HG03108 (cell line): ENCODE measurements around the gene NT5C2.
"Not testable (repeated sequence)": the region's sequence is repeated elsewhere in the genome, so short reads cannot be mapped to it uniquely, and the experiment has no call there.

Experiments used
- ATAC-seq: cut with Tn5 transposase; IDR thresholded peaks from one replicate; pipeline ENCODE4 v1.9.1; 2021; ENCODE audit warnings: moderate library complexity; ENCODE audit not compliant: unreplicated experiment

Gene NT5C2

DNA sequence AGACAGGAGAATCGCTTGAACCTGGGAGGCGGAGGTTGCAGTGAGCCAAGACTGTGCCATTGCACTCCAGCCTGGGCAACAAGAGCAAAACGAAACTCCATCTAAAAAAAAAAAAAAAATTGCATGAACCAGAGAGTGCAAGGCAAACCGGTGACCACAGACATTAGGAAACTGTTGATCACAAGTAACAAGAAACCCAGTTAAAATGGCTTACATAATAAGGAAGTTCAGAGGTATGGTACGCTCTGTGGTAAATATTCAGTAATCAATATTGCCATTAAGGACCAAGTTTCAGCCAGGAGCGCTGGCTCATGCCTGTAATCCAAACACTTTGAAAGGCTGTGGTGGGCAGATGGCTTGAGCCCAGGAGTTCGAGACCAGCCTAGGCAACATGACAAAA is 9.2 kb upstream of the NT5C2 start:
- ATAC-seq = no peak

DNA sequence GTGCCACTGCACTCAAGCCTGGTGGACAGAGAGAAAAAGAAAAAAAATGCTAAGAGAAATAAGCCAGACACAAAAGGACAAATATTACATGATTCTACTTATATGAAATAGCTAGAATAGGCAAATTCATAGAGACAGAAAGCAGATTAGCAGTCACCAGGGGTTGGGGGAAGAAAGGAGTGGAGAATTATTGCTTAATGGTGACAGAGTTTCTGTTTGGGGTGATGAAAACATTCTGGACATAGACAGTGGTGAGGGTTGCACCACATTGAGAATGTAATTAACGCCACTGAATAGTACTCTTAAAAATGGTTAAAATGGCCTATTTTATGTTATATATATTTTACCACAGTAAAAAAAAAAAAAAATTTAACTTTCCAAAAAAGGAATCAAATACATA is 6.4 kb upstream of the NT5C2 start:
- ATAC-seq = no peak

DNA sequence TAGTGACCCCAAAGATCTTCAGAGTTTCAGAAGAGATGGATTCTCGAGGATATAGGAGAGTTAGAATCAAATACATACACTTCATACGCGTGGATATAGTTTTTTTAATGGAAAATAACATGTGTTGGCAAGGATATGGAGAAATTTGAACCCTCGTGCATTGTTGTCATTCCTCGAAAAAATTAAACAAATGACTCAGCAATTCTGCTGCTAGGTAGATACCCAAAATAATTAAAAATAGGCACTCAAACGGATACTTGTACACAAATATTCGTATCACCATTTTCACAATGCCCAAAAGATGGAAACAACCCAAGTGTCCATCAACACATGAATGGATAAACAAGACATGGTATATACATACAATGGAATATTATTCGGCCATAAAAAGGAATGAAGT is 5.6 kb upstream of the NT5C2 start:
- ATAC-seq = no peak

DNA sequence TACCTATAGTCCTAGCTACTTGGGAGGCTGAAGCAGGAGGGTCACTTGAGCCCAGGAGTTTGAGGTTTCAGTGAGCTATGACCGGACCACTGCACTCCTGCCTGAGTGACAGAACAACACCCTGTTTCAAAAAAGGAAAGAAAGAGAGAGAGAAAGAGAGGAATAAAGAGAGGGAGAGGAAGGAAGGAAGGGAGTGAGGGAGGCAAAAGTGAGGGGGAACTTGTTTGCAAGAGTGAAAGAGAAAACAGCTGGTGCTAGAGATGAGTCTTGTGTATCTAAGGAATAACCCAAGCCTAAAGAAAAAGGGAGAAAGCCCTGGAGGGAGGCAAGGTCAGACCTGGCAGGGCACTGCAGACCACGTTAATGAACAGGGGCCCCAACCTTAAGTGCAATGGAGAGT is 4.8 kb upstream of the NT5C2 start:
- no peak for ATAC-seq

DNA sequence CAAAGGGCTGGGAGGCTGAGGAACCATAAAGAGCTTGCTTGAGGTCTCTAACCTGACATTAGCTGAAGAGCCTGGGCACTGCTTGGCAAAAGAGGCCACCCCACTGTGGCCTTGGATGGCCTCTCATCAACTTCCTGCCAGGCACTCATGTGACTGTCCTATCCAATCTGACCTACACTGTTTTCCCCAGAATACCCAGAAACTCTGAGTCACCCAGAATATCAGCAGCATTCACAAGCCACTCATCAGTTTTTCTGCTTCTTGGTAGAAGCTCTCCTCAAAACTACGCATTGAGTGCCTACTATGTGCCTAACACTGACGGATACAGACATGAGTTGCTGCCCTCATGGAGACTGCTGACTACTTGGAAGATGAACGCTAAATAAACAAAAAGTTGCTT is 4.1 kb upstream of the NT5C2 start:
- no peak for ATAC-seq

DNA sequence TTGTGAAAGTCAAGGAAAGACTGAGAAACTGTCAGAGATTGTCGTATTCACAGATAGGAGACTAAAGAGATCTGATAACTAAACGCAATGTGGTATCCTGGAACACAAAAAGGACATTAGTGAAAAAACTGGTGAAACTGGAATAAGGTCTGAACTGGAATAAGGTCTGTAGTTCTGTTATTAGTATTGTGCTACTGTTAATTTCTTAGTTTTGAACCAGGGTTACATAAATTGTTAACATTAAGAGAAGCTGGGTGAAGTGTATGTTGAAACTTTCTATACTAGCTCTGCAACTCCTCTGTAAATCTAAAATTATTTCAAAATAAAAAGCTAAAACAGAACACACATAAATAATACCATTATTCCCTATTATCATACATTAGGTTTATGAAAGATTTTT is 3.4 kb upstream of the NT5C2 start:
- no peak for ATAC-seq

DNA sequence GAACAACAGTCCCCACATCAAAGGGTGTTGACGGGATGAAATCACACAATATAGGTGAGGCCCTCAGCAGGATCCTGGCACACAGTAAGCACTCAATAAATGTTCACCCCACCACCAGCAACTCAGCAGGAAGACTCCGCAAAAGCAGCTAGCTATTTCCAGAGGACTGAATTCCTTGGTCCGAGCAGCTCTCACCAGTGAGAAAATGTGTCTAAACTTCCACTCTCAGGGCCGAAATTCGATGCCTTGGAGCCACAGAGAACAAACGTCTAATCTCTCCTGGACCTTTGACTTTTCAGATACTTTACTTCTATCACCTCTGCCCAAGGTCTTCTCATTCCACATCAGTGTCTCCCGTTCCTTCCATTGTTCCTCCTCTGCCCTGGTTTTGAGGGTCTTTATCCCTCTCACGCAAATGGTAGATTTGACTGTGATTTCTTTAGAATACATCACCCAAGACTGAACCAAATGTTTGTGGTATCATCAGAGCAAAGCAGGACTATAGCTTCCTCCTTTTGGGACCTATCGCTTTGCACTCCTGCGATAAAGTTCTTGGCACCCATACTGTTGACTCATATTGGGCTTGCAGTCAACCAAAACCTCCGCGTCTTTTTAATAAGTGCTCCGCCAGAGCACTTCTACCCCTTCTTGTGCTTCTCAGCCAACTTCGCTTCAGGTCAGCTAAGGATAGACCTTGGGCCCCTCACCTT is 903 bp upstream of the NT5C2 start:
- no peak for ATAC-seq

DNA sequence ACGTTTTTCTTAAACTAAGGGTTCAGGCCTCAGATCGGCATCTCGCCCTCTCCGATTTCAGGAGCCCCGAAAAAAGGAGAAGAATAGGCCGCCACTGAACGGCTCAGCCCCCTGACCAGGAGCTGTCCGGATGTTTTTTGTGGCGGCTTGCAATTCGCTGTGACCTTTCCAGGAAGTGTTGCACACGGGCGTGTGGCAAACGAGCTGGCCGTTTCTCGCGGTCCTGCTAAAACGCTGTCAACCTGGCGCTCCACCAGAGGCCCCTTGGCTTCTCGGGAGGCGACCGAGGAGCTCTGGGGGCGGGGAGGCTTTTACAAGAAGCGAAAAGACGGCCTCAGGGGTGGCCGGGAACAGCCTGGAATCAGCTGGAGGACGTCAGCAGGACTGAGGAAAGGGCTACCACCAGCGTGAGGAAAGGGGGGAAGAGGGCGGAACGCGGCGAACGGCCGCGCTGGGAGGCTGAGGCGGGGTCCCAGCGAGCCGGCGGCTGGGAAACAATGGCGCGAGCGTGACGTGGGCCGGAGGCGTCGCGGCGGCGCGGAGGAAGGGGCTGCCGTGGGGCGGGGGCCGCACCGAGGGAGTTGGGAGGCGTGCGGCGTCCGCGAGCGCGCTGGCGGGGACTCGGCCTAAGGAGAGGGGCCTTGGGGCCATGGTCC is 493 bp downstream of the NT5C2 start:
- ATAC-seq = peak; percentile 39

DNA sequence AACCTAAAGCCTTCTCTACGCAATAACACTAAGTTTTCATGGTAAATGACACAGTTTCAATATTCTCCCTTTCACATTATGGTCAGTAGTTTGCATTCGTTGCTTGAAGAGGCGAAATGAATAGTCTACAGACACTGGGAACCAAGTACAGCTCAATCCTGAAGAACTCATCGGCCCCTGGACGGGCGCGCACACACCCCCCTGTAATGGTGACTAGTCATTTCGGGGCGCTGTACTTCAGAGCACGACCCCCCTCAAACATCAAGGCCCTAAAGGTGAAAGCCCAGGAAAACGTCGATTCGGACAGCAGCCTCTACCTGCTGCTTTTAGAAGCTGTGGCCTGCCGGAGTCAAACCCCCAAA is 1.0 kb downstream of the NT5C2 start:
- no peak for ATAC-seq

DNA sequence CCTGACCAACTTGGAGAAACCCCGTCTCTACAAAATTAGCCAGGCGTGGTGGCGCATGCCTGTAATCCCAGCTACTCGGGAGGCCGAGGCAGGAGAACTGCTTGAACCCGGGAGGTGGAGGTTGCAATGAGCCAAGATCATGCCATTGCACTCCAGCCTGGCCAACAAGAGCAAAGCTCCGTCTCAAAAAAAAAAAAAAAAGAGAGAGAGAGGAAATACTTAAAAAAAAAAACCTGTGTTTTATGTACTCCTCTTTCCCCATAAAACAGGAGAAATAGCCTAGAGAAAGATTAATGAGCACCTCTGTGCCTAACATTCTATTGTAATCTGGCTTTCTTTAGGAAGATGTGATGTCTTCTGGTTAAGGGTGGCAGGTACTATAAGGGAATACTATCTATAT is 1.9 kb downstream of the NT5C2 start:
- not testable (repeated sequence) for ATAC-seq

DNA sequence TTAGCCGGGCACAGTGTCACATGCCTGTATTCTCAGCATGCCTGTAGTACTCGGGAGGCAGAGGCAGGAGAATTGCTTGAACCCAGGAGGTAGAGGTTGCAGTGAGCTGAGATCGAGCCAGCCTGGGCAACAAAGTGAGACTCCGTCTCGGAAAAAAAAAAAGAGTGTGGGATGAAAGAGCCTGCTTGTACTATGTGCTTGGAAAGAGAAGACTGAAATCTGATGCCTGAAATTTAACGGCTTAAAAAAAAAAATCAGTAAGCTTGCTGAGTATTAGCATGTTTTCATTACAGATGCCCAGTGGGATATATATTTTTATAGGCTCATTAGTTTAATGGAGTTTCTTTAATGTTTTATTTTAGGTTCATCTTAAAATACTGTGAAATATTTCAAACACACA is 4.2 kb downstream of the NT5C2 start:
- no peak for ATAC-seq

DNA sequence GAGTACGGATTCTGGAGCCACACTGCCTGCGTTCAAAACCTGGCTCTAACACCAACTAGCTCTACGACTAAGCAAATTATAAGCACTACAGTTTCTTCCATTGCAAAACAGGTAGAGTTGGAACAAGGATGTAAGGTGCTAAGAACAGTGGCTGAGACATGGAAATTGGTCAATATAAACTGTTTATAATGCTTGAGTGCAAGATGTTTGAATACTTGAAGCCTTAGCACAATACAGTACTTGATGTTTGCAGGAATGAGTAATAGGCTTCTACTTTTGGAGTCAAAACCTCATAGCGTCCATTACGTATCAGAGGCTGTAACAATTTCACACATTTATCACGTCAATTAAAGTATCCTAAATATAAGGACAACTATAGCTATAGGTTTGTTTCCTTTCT is 6.9 kb downstream of the NT5C2 start:
- no peak for ATAC-seq

DNA sequence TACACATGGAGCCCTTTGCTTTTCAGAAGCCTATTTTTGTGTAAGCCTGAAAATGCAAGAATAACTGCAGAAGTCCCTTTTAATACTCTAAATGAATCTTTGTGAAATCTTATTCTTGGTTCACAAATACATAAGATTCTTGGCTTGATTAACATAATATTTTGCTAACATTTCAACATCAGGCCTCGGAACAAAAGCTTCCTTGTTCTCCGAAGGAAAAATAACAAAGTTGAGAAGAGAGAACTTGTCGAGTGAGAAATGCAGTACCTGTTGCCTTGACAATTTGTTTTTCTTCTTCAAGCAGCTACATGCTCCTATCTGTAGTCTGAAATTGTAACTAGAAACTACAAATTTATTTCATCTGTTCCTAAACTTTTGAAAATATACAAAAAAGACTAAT is 8.5 kb downstream of the NT5C2 start:
- no peak for ATAC-seq

DNA sequence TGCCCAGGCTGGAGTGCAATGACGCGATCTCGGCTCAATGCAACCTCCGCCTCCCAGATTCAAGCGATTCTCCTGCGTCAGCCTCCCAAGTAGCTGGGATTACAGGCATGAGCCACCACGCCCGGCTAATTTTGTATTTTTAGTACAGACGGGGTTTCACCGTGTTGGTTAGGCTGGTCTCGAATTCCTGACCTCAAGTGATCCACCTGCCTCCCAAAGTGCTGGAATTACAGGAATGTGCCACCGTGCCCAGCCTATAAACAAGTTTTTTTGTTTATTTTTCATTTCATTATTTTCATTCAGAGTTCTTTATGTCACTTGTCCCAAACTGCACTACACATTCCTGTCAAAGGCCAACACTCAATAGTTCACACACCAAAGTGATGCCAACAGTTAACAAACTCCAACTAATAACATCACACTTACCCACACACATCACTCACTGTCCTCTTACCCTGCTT is 9.1 kb downstream of the NT5C2 start:
- not testable (repeated sequence) for ATAC-seq

DNA sequence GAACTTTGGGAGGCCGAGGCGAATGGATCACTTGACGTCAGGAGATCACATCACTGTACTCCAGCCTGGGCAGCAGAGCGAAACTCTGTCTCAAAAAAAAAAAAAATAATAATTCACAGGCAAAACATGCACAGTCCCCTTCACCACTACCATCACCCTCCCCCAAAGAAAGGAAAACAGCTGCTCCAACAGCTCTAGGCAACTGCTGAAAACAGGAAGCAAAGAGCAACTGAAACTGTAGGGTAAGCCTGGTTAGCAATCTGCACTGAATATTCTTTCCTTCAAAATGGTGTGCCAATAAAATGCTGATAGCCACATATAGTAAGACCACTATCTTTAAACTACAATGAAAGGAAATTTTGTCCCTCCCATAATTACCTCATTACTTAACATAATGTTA is 11.8 kb downstream of the NT5C2 start:
- ATAC-seq = peak; percentile 68

DNA sequence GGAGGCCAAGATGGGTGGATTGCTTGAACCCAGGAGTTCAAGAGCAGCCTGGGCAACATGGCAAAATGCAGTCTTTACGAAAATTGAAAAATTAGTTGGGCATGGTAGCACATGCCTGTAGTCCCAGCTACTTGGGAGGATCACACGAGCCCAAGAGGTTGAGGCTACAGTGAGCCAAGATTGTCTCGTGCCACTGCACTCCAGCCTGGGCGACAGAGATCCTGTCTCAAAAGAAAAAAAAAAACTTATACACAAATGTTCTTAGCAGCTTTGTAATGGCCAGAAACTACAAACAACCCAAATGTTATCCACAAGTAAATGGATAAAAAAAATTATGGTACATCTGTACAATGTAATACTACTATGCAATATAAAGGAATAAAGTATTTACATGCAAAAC is 12.6 kb downstream of the NT5C2 start:
- no peak for ATAC-seq

DNA sequence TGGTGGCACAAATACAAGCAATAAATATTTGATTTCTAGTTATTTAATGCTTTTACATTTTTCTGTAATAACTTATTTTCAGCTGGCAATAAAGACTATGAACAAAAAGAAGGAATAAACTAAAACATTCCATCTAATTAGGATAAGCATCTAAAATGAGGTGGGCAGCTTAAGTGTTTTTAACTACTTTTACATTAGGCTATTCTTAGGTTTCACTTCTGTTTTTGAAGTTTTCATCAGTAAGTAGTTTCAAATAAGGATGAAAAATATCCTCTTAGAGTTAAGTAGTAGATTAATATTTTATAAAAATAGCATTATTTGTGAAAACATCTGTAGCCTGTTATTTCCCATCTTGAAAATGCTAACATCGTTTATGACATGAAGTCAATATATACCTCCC is 15.9 kb downstream of the NT5C2 start:
- ATAC-seq = no peak

DNA sequence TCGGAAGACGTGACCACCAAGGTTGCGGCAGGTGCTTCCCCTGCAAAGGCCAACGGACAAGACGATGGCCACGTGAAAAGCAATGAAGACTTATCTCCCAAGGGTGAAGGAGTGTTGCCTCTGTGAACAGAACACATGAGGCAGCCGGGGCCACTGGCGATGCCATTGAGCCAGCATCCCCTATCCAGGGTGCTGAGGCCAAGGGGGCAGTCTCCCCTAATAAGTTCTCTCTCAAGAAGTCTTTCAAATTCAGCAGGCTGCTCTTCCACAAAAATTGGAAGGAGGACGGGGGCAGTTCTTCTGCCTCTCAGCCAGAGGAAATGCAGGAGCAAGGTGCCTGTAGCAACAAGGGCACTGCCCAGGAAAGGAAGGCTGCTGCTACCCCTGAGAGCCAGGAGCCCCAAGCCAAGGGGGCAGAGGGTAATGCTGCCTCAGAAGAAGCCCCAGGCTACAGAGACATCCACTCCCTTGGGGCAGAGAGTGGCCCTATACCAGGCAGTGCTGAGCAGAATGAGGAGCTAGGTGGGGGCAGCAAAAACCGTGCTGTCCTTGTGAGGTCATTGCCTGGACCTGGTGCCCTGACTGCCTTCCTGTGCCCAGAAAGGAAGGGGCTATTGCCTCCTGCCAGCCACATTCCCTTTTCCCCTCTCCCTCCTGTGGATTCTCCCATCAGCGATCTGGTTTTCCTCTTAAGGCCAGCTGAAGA is 17.3 kb downstream of the NT5C2 start:
- no peak for ATAC-seq

DNA sequence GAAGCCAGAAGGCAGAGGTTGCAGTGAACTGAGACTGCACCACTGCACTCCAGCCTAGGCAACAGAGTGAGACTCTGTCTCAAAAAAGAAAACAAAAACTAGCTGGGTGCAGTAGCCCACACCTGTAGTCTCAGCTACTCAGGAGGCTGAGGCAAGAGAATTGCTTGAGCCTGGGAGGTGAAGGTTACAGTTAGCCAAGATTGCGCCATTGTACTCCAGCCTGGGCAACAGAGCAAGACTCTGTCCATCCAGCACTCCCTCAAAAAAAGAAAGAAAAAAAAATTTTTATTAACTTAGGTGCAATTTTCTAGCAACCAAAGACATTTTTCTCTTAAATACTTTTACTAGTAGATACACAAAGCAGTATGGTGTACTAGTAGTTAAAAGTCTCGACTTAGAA is 18.7 kb downstream of the NT5C2 start:
- ATAC-seq = not testable (repeated sequence)

DNA sequence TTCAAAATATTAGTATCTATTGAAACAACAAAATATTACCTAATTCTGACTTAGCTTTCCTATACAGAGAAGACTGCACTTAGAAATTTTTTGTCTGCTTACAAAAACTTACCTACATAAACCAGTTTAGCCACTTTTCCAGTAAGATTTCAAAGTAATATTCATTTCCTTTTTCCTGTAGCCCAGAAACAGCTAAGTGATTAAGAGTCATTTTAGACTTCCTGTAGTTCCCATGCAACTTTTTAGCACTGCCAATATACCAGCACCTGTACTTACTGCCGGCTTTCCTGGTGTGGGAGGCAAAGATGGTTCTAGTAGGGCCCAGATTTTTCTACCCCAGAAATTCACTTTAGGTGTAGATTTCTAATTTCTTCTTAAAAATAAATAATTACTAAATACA is 21.8 kb downstream of the NT5C2 start:
- no peak for ATAC-seq

DNA sequence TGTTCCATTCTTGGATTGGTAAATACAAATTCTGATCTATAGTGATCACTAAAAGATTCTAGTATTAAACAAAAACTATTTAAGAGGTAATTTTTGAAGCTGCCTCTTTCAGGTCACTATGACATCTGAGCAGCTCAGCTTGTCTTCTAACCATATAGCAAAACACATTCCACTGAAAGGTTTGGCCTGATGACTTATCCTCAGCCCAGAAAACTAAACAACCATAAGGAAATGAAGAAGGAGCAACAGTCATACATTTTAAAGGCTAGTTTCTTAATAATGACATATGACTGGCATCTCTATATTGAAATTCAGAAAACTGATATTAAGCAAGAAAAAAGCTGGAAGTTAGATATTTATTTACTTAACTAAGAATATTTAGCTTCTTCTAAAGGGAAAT is 24.6 kb downstream of the NT5C2 start:
- ATAC-seq = no peak

DNA sequence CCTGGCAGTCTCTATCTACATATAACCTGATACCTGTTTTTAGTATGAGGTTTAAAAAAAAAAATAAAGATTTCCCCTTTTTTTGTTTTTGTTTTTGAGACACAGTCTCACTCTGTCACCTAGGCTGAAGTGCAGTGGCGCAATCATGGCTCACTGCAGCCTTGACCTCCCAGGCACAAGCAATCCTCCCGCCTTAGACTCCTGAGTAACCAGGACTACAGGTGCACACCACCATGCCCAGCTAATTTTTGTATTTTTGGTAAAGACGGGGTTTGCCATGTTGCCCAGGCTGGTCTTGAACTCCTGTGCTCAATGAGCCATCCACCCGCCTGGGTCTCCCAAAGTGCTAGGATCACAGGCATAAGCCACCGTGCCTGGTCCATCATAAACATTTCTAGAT is 25.5 kb downstream of the NT5C2 start:
- not testable (repeated sequence) for ATAC-seq
